ENCODE measurements around the gene CEL.

CEL gene

DNA sequence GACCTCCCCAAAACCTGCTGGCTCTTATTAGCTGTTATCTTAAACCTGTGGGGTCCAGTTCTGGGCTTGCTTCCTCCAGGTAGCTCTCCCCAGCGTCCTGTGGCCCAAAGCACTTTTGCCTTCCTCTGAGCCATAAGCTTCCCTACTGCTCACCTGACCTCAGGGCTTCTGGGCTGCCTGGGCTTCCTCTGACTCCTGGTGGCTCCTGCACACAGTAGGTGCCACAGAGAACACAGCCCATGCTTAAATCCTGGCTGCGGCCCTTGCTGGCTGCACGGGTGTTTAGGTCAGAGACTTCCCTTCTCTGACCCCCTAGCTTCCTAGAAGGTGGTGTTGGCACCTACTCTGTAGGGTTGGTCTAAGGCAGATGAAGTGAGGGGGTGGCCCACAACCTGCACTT lies 56.8 kb downstream of the CEL start:
- H3K9ac ChIP-seq (ENCODE audit: insufficient read length, low read depth), result peak overlapping the region; percentile 44
- H3K4me3 ChIP-seq (ENCODE audit: insufficient read length, low read depth), result no peak overlapping the region
- TF ChIP-seq YY1 (IDR thresholded peaks at IDR 0.05; ENCODE audit: insufficient read depth, insufficient read length) (no peak), ZNF274 (IDR thresholded peaks at IDR 0.05; ENCODE audit: low read depth, low read length) (no peak), SUZ12 (IDR thresholded peaks at IDR 0.05; ENCODE audit: extremely low read depth, insufficient read depth, insufficient read length) (no peak)

GRCh38 chr9:133119103-133119845 lies 57.5 kb downstream of the CEL start:
- Histone ChIP-seq H3K36me3 (ENCODE audit: insufficient read depth, insufficient read length, low read length) (peaks cover 14% of the 10 kb centered on the region), H3K9me3 (ENCODE audit: insufficient read depth, low read length) (no peaks in the 10 kb centered on the region), H3K27me3 (ENCODE audit: insufficient read depth, insufficient read length) (peaks cover 7% of the 10 kb centered on the region), H3K4me3 (ENCODE audit: insufficient read length, low read depth) (no peak overlapping the region), H3K4me1 (ENCODE audit: insufficient read depth, insufficient read length) (peaks cover 52% of the 10 kb centered on the region), H3K9ac (ENCODE audit: insufficient read length, low read depth) (peak overlapping the region; percentile 44)
- no peak for DNase-seq (ENCODE audit: low read depth, low spot score)
- TF ChIP-seq YY1 (IDR thresholded peaks at IDR 0.05; ENCODE audit: insufficient read depth, insufficient read length) (no peak), SUZ12 (IDR thresholded peaks at IDR 0.05; ENCODE audit: extremely low read depth, insufficient read depth, insufficient read length) (no peak), ZNF274 (IDR thresholded peaks at IDR 0.05; ENCODE audit: low read depth, low read length) (no peak)

More for the DNA sequence above, 56.8 kb downstream of the CEL start:
- no peak for DNase-seq (ENCODE audit: low read depth, low spot score)
- Histone ChIP-seq H3K4me1 (ENCODE audit: insufficient read depth, insufficient read length) (peaks cover 58% of the 10 kb centered on the region), H3K9me3 (ENCODE audit: insufficient read depth, low read length) (no peaks in the 10 kb centered on the region), H3K27me3 (ENCODE audit: insufficient read depth, insufficient read length) (peaks cover 7% of the 10 kb centered on the region), H3K36me3 (ENCODE audit: insufficient read depth, insufficient read length, low read length) (peaks cover 14% of the 10 kb centered on the region)

DNA sequence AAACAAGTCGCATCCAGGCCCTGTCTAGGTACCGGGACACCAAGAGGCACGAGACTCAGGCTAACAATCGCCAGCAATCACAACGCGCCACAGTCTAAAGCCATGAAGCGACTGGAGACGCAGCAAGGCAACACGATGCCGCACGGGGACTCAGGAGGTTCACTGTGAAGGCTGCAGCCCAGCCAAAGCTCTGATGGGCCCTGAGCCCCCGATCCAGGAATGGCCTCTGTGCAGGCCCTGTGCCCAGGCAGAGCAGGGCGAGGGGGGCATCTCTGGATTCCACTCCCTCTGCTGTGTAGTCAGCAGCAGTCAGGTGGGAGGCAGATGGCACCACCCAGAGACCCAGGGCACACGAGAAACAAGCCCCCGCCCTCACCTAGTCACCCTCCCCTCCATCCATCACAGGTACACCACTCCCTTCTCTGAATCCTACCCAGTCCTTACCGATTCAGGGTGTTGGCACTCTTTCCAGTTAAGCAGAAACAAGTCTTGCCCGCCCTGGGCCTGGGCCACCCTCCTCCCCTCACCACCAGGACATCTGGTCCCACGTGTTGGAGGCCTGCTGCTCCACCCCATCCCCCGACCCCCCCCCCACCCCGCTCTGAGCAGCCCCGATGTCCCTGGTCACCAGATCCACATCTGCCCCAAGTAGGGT lies 58.2 kb downstream of the CEL start:
- Histone ChIP-seq H3K36me3 (ENCODE audit: insufficient read depth, insufficient read length, low read length) (peaks cover 14% of the 10 kb centered on the region), H3K9me3 (ENCODE audit: insufficient read depth, low read length) (no peaks in the 10 kb centered on the region), H3K4me3 (ENCODE audit: insufficient read length, low read depth) (peak overlapping the region; percentile 53), H3K4me1 (ENCODE audit: insufficient read depth, insufficient read length) (peaks cover 45% of the 10 kb centered on the region), H3K9ac (ENCODE audit: insufficient read length, low read depth) (peak overlapping the region; percentile 94), H3K27me3 (ENCODE audit: insufficient read depth, insufficient read length) (peaks cover 7% of the 10 kb centered on the region)
- TF ChIP-seq YY1 (IDR thresholded peaks at IDR 0.05; ENCODE audit: insufficient read depth, insufficient read length) (no peak), ZNF274 (IDR thresholded peaks at IDR 0.05; ENCODE audit: low read depth, low read length) (no peak), SUZ12 (IDR thresholded peaks at IDR 0.05; ENCODE audit: extremely low read depth, insufficient read depth, insufficient read length) (no peak)
- DNase-seq (ENCODE audit: low read depth, low spot score), result no peak

GRCh38 chr9:133120501-133121197 lies 58.9 kb downstream of the CEL start:
- peaks cover 7% of the 10 kb centered on the region for H3K27me3 ChIP-seq (ENCODE audit: insufficient read depth, insufficient read length)
- no peak for DNase-seq (ENCODE audit: low read depth, low spot score)
- H3K9me3 ChIP-seq (ENCODE audit: insufficient read depth, low read length), result no peaks in the 10 kb centered on the region

More at GRCh38 chr9:133120501-133121197, 58.9 kb downstream of the CEL start:
- Histone ChIP-seq H3K36me3 (ENCODE audit: insufficient read depth, insufficient read length, low read length) (peaks cover 14% of the 10 kb centered on the region), H3K9ac (ENCODE audit: insufficient read length, low read depth) (peak overlapping the region; percentile 94), H3K4me3 (ENCODE audit: insufficient read length, low read depth) (peak overlapping the region; percentile 53), H3K4me1 (ENCODE audit: insufficient read depth, insufficient read length) (peaks cover 38% of the 10 kb centered on the region)
- TF ChIP-seq SUZ12 (IDR thresholded peaks at IDR 0.05; ENCODE audit: extremely low read depth, insufficient read depth, insufficient read length) (no peak), YY1 (IDR thresholded peaks at IDR 0.05; ENCODE audit: insufficient read depth, insufficient read length) (no peak), ZNF274 (IDR thresholded peaks at IDR 0.05; ENCODE audit: low read depth, low read length) (no peak)
